HG03378 (cell line): ENCODE results near the gene WSB1.

Source experiments
- ATAC-seq: cut with Tn5 transposase; IDR thresholded peaks from one replicate; pipeline ENCODE4 v1.9.1; 2021; ENCODE audit warnings: mild to moderate bottlenecking, moderate library complexity; ENCODE audit not compliant: unreplicated experiment

WSB1 gene

GRCh38 chr17:27354491-27355081 is 60.7 kb downstream of the WSB1 start:
- ATAC-seq: no peak

- ATAC-seq: no peak
Measured at GRCh38 chr17:27355419-27355818, 61.5 kb downstream of the WSB1 start.

GRCh38 chr17:27356091-27356705 is 62.3 kb downstream of the WSB1 start:
- no peak for ATAC-seq

- no peak for ATAC-seq
Measured at GRCh38 chr17:27357236-27357635, 63.3 kb downstream of the WSB1 start.

- ATAC-seq: no peak
Measured at GRCh38 chr17:27360507-27360906, 66.6 kb downstream of the WSB1 start.

GRCh38 chr17:27361695-27362094 is 67.8 kb downstream of the WSB1 start:
- ATAC-seq: no peak

- ATAC-seq: no peak
Measured at GRCh38 chr17:27362503-27362902, 68.6 kb downstream of the WSB1 start.

GRCh38 chr17:27362909-27363308 is 69.0 kb downstream of the WSB1 start:
- ATAC-seq: no peak

GRCh38 chr17:27363326-27363725 is 69.4 kb downstream of the WSB1 start:
- no peak for ATAC-seq
